Neural crest cell (in vitro differentiated cells): ENCODE measurements around the gene IRX5. TPM values are rescaled to one million over a fixed set of nuclear protein-coding genes. Genes with fewer than 3 reads are reported as not detected.

ENCODE experiments used
- DNase-seq: peaks from one replicate; pipeline ENCODE4 v3.0.0; 2021; ENCODE audit warnings: low read depth, mixed read lengths, low spot score
- H3K27ac Mint-ChIP-seq: one replicate; pipeline ENCODE4 v1.8.0; 2021; ENCODE audit warnings: mild to moderate bottlenecking, mixed read lengths; ENCODE audit not compliant: unreplicated experiment
- H3K27me3 Mint-ChIP-seq: 2 replicates; pipeline ENCODE4 v1.8.0; 2021; ENCODE audit warnings: low read depth, mild to moderate bottlenecking, mixed read lengths
- H3K36me3 Mint-ChIP-seq: 2 replicates; pipeline ENCODE4 v1.8.0; 2021; ENCODE audit warnings: low read depth, mild to moderate bottlenecking, mixed read lengths
- H3K4me1 Mint-ChIP-seq: 2 replicates; pipeline ENCODE4 v1.8.0; 2021; ENCODE audit warnings: mixed read lengths
- H3K4me3 Mint-ChIP-seq: one replicate; pipeline ENCODE4 v1.8.0; 2021; ENCODE audit warnings: mild to moderate bottlenecking, mixed read lengths
- H3K9me3 Mint-ChIP-seq: 2 replicates; pipeline ENCODE4 v1.8.0; 2021; ENCODE audit warnings: mixed read lengths
- CTCF ChIP-seq: fragments of 200-600 bp; sonication (generic); conservative IDR thresholded peaks from 2 replicates; pipeline ENCODE4 v1.5.0; 2021; ENCODE audit warnings: antibody characterized with exemption, mild to moderate bottlenecking
- total RNA-seq: library from RNA; stranded (reverse); gene quantifications from 2 replicates; pipeline ENCODE4 v1.2.1, GENCODE V29; 2021

Gene IRX5
- total RNA-seq, 1 donor from 2014 or later = 14.9 TPM

- Mint-ChIP-seq H3K27me3 (no peaks in the 10 kb centered on the region), H3K4me1 (no peaks in the 10 kb centered on the region), H3K4me3 (no peak overlapping the region), H3K27ac (no peak overlapping the region), H3K9me3 (peaks cover 8% of the 10 kb centered on the region), H3K36me3 (peaks cover 15% of the 10 kb centered on the region)
- TF ChIP-seq CTCF = no peak
- no peak for DNase-seq
Observed at GRCh38 chr16:54912720-54913119, 17.9 kb upstream of the IRX5 start.

DNA sequence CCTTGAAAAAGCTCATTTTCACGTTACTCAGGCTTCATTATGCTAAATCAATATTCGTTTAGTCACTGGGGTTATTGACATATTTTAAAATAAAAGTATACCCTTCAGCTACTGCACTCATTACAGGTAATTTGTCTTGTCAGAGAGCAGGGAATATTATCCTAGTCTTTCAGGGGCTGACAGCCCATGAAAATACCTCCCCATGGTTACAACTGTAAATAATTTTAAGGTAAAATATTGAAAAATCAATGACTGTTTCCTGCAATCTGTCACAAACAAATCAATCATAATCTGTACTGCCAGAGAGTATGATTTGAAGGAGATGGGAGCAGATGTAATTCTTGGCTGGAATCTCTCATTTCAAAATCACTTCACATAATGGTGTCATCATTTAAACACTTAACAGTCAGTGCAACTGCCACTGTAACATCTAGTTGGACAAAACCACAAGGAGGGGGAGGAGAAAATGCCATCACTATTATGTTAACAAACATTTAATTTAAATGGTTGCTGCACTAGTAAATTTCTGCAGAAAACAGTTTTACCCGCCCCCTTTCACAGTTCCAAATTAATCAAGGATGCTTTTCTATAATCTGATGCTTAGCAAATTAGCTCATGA lies 9.3 kb upstream of the IRX5 start:
- H3K27ac Mint-ChIP-seq = peak overlapping the region; percentile 29
- no peak for TF ChIP-seq CTCF

GRCh38 chr16:54923055-54923473 lies 7.6 kb upstream of the IRX5 start:
- Mint-ChIP-seq H3K9me3 (no peaks in the 10 kb centered on the region), H3K4me3 (peak overlapping the region; percentile 39), H3K27ac (peak overlapping the region; percentile 28), H3K4me1 (peaks cover 30% of the 10 kb centered on the region), H3K36me3 (no peaks in the 10 kb centered on the region), H3K27me3 (peaks cover 21% of the 10 kb centered on the region)
- TF ChIP-seq CTCF = no peak
- no peak for DNase-seq

More for the DNA sequence above, 9.3 kb upstream of the IRX5 start:
- Mint-ChIP-seq H3K36me3 (no peaks in the 10 kb centered on the region), H3K9me3 (no peaks in the 10 kb centered on the region), H3K27me3 (peaks cover 4% of the 10 kb centered on the region), H3K4me1 (peaks cover 12% of the 10 kb centered on the region), H3K4me3 (no peak overlapping the region)
- DNase-seq = no peak

DNA sequence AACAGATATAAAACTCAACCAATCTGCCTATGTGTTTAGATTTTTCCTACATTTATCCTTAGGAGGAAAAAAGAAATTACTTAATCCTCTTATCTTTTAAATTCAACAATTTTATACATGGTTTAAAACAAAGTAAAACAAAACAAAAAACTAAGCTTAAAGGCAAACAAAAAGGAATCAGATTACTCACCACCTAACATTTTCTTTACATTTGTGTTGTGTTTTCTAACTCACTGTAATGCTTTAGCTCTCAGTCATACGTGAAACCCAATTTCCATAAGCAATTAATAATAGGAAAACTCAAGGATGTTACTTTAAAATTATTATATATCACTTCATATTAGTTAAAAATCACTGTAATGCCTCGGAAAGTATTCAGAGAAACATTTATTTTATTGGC lies 6.7 kb upstream of the IRX5 start:
- H3K36me3 Mint-ChIP-seq = no peaks in the 10 kb centered on the region
- peaks cover 31% of the 10 kb centered on the region for H3K4me1 Mint-ChIP-seq
- peaks cover 22% of the 10 kb centered on the region for H3K27me3 Mint-ChIP-seq
- no peaks in the 10 kb centered on the region for H3K9me3 Mint-ChIP-seq
- no peak overlapping the region for H3K4me3 Mint-ChIP-seq
- DNase-seq = no peak
- no peak for TF ChIP-seq CTCF
- H3K27ac Mint-ChIP-seq = no peak overlapping the region

GRCh38 chr16:54926166-54926838 lies 4.4 kb upstream of the IRX5 start:
- Mint-ChIP-seq H3K4me3 (peak overlapping the region; percentile 98), H3K27ac (no peak overlapping the region), H3K4me1 (peaks cover 36% of the 10 kb centered on the region), H3K36me3 (no peaks in the 10 kb centered on the region), H3K27me3 (peaks cover 34% of the 10 kb centered on the region), H3K9me3 (no peaks in the 10 kb centered on the region)
- DNase-seq = no peak
- TF ChIP-seq CTCF = no peak
